ENCODE measurements around the gene HINT3.
"Not testable (repeated sequence)": the region's sequence is repeated elsewhere in the genome, so short reads cannot be mapped to it uniquely, and the experiment has no call there.

Gene HINT3

DNA sequence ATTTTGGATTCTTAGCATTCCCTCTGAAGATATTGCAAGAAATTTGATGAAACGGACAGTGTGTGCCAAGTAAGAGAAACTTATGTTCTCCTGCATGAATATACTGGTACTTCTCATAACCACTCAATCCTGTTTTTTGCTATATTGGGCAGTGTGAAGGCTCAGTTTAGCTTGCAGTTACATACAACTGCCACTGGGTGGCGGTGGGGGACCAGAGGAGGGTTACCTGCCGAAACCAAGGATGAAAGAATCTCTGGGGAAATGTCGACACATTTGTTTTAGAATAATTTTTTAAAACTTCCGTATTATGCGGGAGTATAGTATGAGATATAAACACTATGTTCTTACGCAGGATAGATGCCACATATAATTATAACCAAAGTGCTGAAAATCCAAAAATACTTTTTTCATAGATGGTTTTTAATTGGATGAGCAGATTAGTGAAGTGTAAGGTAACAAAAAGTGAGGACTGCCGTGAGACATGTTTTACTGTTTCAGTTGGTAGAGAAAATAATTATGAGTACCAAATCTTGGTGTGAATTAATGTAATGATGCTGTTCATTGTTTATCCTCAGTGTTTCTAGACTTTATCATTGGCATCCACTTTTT is 39.5 kb downstream of the HINT3 start:
- no peak for DNase-seq (ENCODE audit: low read depth, low spot score)

GRCh38 chr6:126002755-126003679 is 46.4 kb downstream of the HINT3 start:
- no peak for DNase-seq (ENCODE audit: low read depth, low spot score)

- DNase-seq (ENCODE audit: low read depth, low spot score), result no peak
Measured at GRCh38 chr6:126007800-126008199, 51.2 kb downstream of the HINT3 start.

GRCh38 chr6:126010040-126010439 is 53.5 kb downstream of the HINT3 start:
- no peak for DNase-seq (ENCODE audit: low read depth, low spot score)

- DNase-seq (ENCODE audit: low read depth, low spot score), result no peak
Measured at GRCh38 chr6:126015863-126016262, 59.3 kb downstream of the HINT3 start.

DNA sequence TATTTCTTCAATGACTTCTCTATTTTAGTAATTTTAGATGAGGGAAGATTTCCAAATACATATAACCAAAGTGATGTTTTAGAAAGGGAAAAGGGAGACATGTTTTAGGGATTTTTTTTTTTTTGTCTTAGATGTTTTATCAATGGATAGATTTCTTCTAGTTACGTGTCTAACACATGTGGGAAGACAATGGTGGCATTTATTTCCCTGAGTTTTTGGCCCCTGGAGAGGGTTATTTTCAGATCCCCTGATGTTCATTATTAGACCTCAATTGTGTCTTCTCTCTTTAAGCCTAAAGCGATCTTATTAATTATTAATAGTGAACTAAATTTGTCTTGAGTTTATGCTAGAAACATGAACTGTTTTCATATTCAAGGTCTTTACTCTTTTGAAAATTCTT is 60.0 kb downstream of the HINT3 start:
- DNase-seq (ENCODE audit: low read depth, low spot score), result no peak

DNA sequence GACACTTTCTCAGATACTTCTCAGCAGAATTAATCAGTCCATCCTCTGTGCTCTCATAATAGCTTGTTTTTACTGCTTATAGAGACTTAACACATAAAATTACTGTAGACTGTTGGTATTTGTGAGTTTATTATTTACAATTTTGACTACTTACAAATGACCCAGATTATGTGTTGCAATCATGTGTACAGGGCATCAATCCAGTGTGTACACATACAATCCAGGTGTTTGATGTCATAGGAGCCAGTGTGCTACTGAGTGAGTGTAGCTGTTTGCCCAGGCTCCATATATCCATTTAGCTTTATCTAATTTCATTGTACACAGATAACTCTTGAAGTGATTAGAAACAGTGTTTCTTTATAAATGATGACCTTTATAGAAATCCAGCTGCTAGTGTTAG is 61.1 kb downstream of the HINT3 start:
- no peak for DNase-seq (ENCODE audit: low read depth, low spot score)

DNA sequence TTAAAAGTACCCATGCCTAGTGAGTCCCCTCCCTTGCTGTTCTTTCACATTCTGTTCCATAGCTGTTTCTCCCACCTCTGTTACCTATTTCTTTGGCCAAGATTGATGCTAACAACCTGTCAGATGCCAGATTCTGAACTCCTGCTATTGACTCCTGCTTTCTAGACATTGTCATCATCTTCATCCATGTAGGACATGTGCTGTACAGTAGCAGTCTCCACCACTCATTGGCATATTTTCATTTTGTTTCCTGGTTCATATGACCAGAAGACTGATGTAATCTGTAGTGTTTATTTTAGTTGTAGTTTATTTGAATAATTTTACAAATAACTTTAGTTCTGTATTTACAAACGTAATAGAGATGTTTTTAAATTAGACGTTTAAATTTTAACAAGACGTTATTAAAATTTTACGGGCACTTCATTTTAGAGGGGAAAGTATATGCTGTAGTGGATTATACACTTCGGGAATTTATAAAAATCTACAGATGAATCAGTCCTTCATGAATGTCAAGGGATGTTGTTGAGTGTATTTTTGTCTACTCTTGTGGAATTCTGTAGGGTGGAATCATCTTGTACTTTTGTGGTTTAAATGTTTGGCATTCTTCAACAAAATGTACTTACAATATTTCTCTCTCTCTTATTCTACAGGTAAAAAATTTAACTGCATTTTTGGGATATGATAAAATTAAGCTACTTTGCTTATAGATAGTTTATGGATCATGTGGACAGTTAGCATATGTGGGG is 63.9 kb downstream of the HINT3 start:
- no peak for DNase-seq (ENCODE audit: low read depth, low spot score)

DNA sequence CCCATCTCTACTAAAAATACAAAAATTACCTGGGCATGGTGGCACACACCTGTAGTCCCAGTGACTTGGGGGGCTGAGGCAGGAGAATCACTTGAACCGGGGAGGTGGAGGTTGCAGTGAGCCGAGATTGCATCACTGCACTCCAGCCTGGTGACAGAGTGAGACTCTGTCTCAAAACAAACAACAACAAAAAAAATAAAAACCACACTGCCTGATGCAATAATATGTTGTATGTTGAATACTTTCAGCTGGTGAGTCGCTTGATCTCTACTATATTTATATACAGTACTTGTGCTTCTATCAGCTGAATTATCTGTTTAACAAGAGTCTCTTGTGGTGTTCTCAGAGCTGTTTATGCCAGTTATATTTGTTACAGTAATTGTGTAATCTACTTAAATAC is 66.9 kb downstream of the HINT3 start:
- DNase-seq (ENCODE audit: low read depth, low spot score), result not testable (repeated sequence)

DNA sequence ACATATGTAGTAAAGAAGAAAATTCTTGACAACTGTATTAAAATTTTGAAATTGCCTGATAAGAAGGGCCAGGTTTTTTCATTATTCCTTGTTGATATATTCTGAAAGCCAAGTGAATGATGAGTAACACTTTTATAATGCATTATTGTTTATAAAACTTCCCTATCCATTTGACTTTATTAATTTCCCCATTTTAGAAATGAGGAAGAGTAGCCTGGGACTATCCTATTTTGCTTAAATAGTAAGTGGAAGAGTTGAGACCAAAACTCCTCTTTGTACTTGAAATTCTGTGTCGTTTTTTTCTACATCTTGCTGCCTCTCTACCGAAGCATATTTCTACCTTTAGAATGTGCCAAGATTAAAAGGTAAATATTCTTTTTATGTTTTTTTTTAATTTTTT is 69.4 kb downstream of the HINT3 start:
- no peak for DNase-seq (ENCODE audit: low read depth, low spot score)

DNA sequence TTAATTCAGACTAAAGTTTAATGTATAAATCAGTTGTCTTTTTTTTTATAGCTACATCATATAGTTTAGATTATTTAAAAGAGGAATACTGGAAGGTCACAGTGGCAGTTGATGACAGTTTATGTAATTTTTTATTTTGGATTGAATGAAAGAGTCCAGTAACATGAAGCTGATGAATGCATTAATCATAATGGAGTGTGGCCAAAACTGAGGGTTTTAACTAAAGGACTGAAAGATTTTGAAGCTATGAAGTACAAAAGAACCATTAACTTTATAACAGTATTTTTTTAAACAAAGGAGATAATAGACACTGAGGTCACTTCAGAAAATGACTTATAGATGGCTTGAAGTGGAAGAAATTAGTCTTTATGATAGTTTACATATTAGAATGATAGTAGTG is 71.0 kb downstream of the HINT3 start:
- DNase-seq (ENCODE audit: low read depth, low spot score), result no peak

Data from brain pericyte (primary cell).